NCI-H446 treated with DMSO at 0.1 percent for 48 hours (cell line): ENCODE measurements around the gene MARCHF10.
A peak's percentile ranks its signal among the peaks of the same experiment; 100 is the strongest.

Experiments
- DNase-seq: peaks from one replicate; lab custom pipeline; 2025; lab: John Stamatoyannopoulos, UW

Gene MARCHF10

DNA sequence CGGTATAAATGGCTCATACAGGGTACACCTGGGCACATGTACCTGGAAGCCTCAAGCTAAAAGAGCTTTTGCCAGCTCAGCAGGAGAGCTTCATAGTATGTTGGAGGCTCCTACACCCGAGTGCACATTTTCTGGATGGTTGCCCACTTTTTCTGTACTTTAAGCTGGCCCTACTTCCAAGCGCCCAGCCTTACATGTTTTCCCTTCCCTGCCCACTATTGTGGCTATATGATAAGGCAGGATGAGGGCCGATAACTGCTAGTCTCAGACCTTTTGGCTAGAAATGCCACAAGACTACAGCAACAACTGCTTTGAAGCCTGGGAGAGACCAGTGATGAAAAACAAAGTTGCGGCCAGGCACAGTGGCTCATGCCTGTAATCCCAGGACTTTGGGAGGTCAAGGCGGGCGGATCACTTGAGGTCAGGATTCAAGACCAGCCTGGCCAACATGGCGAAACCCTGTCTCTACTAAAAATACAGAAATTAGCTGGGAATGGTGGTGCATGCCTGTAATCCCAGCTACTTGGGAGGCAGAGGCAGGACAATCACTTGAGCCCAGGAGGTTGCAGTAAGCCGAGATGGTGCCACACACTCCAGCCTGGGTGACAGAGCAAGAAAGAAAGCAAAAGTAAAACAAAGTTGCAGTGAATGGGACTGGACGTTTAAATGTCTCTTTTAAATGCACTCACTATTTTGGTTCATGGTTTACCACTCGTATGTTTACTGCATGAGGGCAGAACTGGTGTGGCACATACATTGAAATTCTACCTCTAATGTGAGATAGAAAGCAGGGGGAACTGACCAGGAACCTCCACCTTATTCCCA is 14.2 kb upstream of the MARCHF10 start:
- no peak for DNase-seq

DNA sequence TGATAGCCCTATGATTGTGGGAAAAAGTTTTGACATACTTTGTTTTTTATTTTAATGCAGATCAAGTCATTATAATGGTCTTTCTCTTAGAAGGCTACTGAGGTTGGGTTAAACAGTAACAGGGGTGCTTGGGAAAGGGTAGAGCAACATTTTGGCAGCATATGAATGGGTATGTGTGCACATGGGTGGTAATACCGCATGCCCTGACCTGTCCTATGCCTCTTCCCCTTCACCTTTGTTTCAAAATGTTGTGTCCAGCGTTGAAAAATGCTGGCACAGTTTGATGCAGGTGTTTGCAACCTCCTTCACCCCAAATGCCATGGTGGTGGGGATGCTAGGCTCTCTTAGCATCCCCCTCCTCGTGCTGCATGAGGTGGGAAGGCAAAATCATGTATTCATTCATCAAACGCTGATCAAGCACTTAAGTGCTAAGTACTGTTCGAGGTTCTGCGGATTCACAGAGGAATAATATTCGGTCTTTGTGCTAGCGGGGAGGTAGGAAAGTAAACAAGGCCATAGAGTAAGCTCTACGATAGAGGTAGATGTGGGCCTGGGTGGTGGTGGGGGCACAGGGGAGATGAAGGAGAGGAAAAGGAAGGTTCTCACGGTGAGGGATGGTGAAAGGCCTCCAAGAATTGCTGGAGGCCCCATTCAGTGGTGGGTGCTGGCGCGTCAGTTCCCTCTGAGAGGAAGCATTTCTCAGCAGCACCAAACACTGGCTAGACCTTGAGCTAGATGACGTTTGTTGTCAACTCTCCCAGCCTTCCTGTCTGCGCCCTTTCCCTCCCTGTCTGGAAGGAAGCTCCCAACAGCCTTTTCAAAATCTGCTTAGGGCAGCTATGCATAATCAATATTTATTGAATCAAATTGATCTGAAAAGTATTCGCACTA is 13.3 kb upstream of the MARCHF10 start:
- DNase-seq, result no peak

DNA sequence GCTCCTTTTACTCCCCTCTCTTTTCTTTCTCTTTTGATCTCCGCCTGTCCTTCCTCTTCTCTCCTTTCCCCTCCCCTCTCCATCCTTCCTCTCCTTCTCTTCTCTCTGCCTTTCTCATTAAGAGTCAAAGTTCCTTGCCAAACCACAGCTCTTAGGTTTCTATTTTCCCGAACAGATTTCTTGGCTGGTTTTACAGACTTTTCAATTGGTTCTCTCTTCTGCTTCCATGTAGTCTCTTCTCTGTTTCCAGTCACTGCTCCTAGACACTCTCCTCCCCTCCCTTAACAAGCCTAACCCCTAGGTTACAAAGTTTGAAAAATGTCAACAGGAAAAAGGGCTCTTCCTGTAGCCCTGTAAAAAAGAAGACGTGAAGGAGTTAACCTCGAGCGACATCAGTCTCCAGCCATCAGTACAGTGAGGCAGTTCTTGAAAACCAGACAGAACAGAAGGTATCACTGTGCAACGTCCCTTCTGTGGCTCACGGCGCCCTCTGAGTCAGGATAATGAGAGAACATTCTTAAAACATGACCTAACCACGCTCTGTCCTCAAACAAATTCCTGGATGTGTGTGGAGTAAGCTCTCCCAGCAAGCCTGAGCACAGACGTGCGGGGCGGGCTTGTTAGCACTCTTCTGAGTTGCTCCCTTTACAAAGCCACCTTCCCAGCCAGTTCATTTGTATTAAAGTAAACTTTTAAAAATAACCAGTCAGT is 11.6 kb upstream of the MARCHF10 start:
- DNase-seq, result peak; percentile 12

- DNase-seq, result no peak
These were observed 10.4 kb upstream of the MARCHF10 start for GRCh38 chr17:62818526-62818925.

DNA sequence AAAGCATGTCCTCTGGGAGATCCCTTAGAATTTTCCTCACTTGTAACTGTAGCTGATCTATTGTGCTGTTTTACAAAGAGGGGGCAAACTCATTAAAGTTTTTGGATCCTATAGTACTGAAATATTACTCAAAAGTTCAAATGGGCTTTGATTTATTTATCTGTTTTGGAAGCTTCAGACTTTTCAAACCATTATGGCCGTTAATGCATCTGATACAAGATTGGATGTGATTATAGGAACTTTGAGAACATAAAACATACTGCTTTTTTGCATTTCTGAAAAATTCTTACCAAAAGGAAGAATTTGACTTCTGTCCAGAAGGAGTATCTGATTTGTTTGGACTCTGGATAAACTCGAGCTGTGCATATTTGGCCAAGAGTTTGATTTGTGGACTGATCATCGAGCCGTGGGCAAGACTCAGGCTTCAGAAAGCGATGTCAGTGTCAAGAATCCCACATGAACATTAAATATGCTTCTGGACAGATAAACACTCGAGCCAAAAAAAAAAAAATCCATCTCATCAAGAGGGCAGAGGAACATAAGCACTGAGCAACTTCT is 8.2 kb upstream of the MARCHF10 start:
- DNase-seq, result no peak

DNA sequence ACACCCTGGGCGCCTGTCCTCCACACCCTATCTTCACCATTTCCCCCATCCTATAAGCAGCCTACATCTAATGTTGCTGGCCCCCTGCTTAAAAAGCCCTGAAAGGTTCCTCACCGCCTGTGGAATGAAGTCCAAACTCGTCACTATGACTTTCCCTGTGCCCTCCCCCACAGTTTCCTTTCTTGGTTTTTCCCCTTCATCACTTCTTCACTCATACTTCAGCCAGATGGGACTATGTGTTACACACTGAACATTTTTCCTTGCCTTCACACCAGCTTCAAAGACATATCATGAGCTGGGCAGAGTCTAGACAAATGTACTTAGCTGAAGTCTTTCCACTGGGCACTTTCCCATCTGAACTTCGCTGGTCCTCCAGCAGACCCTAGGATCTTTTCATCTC is 1.5 kb upstream of the MARCHF10 start:
- no peak for DNase-seq

DNA sequence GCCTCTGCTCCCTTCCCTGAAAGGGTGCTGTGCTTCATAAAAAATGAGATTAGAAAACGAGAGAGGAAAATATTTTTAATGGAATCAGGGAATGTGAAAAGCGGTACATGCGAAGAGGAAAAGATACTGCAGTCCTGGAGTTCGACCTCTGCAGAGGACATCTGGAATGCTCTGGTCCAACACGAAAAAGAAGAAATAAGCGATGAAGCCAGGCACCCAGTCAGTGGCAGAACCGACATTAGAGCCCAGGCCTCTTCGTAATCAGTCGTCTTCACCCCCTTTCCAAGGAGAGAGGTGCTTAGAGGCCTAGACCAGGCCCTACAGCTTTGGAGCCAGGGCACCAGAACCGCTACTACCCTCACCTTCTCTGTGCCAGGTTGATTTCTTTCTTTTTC is 459 bp upstream of the MARCHF10 start:
- DNase-seq, result no peak

DNA sequence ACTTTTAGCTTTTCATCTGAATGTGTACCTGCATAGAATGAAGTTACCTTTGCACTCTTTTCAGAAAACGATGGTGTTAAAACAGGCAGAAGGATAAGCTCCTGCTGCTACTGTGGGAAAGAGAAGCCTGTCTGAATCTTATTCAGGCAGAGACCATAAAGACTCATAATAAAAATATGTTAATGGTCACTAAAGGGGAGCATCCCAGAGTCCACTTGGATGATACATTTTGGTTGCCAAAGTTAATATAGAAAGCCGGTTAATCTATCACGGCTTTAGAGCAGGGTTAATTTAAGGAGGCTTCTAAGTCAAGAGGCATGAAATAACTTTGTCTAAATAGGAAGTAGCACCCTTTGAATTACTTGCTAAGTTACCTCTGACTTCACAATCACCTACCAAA is 2.9 kb downstream of the MARCHF10 start:
- no peak for DNase-seq

DNA sequence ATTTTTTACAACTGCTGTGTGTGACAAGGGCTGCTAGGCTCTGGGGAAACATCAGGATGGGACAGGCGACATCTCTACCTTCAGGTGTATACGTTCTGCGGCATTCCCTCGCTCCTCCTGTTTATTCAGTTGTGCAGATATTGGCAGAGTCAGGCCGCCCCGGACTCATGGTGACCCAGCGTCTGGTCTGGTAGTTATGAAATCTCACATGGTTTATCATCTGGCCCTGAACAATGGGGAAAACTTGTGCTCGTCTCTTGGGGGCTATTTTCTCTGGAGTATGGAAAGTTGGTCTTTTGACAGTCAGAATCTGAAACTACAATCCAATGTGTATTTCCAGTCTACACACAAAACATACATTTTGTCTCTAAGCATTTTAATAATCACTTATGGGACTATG is 3.3 kb downstream of the MARCHF10 start:
- DNase-seq, result no peak

- no peak for DNase-seq
These were observed 4.1 kb downstream of the MARCHF10 start for GRCh38 chr17:62804025-62804424.

DNA sequence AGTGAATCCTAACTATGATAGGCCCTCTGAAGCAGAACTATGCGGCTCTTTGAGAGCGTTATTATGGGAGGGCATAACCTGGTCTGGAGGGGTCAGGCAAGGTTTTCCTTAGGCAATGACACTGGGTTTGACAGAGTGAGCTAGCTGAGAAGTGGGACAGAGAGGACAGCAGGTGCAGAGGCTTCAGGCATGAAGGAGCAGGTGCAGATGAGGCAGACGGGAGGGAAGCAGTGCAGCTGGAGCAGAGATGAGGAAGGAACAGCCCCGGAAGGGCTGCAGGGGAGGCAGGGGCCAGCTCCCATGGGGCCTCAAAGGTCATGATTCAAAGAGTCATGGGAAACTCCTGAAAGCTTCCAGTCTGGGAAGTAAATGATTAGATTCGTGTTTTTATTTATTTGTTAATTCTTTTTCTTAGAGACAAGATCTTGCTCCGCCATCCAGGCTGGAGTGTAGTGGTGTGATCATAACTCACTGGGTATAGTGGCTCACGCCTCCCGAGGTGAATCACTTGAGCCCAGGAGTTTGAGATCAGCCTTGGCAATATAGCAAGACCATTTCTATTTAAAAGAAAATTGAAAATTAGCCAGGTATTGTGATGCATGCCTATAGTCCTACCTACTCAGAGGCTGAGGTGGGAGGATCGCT is 5.4 kb downstream of the MARCHF10 start:
- no peak for DNase-seq

GRCh38 chr17:62801553-62802114 is 6.5 kb downstream of the MARCHF10 start:
- DNase-seq, result no peak

- no peak for DNase-seq
These were observed 7.5 kb downstream of the MARCHF10 start for GRCh38 chr17:62800585-62800984.

- no peak for DNase-seq
These were observed 10.2 kb downstream of the MARCHF10 start for GRCh38 chr17:62797959-62798358.

DNA sequence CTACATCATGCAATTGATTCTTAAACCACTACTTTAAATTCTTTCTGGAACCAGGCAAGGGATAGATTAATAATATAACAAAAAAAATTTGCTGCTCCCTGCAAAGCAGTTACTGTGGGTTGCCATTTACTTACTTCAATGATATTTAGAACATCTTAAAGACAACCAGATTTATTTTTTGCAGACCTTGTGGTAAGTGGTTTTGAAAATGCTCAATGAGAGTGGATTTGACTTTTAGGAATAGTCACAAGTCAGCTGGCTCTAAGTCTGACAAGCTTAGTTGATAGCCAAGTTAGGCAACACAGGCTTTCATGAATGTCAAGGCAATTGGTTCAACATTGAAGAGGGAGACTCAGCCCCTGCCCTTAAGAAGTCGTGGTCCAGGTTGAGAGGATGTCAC is 11.8 kb downstream of the MARCHF10 start:
- DNase-seq, result no peak

DNA sequence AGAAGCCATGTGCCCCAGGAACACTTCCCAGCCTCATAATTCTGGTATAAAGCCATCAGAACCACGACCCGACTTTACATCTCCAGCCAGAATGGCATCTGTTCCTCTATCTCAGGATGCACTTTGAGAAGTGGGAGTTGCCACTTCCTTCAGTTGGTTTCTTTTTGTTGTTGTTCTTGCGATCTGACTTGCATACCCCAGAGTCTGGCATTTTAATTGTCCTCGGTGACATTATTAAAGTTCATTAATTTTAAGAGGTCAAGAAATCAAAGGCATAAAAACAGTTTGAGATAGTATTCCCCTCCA is 13.5 kb downstream of the MARCHF10 start:
- DNase-seq, result no peak

GRCh38 chr17:62793919-62794665 is 14.0 kb downstream of the MARCHF10 start:
- DNase-seq, result no peak

DNA sequence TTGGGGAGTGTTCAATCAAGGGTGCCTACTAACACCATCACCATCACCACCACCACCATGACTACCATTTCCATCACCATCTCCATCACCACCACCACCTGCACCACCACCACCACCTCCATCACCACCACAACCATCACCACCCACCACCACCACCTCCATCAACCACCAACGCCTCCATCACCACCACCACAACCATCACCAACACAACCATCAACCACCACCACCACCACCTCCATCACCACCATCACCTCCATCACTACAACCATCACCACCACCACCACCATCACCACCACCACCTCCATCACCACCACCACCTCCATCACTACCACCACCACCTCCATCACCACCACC is 15.7 kb downstream of the MARCHF10 start:
- DNase-seq, result no peak

GRCh38 chr17:62791767-62792446 is 16.2 kb downstream of the MARCHF10 start:
- no peak for DNase-seq

DNA sequence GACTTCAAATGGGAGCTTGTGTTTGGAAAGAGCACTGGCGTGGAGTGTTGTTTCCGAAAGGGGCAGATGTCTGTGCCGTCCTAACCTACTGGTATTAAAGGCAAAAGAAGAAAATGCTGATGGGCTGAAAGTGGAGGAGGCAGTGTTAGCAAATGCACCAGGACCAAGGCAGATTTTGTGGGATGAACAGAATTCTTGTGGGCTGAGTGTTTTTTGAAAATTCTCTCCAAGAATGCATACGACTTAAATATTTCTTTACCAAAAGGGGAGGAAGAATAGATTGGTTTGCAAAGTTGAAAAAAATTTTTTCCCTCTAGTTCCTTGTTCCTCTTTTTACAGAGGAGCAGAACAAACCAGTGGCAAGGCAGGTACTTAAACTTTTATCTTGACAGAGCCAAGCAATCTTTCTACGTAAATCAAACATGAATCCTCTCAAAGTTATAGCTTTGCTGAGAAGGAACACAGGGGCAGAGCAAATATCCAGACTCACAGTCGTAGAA is 16.8 kb downstream of the MARCHF10 start:
- no peak for DNase-seq
